Sigmoid colon (tissue), 4 donors: Measurements from ENCODE around the gene ZNF296.

Experiments used
- CTCF ChIP-seq, 4 experiments: fragments of 450-650 bp in 3 of 4; fragments of 200-600 bp in 1 of 4; IDR thresholded peaks; one replicate each; pipeline ENCODE4 v1.5.1; 2016 to 2019; ENCODE audit warnings: antibody characterized with exemption in 4 of 4, mild to moderate bottlenecking in 3 of 4, moderate library complexity in 2 of 4
- EP300 ChIP-seq, 4 donors: sonication (generic); formaldehyde crosslinking; IDR thresholded peaks; one replicate each; pipeline ENCODE4 v1.6.1; 2017; ENCODE audit warnings: antibody characterized with exemption in 4 of 4
- POLR2A ChIP-seq, 2 donors: fragments of 450-650 bp; IDR thresholded peaks; one replicate each; pipeline ENCODE4 v1.6.1; 2016; ENCODE audit warnings: antibody characterized with exemption in 2 of 2, mild to moderate bottlenecking in 2 of 2, moderate library complexity in 2 of 2

- TF ChIP-seq CTCF (IDR thresholded peaks at IDR 0.05) (no peak), POLR2A (IDR thresholded peaks at IDR 0.05) (no peak), EP300 (IDR thresholded peaks at IDR 0.05) (no peak)
These were observed 14.3 kb upstream of the ZNF296 start for GRCh38 chr19:45090606-45091005.
